ENCODE results near the gene TLX2.

The TLX2 gene

DNA sequence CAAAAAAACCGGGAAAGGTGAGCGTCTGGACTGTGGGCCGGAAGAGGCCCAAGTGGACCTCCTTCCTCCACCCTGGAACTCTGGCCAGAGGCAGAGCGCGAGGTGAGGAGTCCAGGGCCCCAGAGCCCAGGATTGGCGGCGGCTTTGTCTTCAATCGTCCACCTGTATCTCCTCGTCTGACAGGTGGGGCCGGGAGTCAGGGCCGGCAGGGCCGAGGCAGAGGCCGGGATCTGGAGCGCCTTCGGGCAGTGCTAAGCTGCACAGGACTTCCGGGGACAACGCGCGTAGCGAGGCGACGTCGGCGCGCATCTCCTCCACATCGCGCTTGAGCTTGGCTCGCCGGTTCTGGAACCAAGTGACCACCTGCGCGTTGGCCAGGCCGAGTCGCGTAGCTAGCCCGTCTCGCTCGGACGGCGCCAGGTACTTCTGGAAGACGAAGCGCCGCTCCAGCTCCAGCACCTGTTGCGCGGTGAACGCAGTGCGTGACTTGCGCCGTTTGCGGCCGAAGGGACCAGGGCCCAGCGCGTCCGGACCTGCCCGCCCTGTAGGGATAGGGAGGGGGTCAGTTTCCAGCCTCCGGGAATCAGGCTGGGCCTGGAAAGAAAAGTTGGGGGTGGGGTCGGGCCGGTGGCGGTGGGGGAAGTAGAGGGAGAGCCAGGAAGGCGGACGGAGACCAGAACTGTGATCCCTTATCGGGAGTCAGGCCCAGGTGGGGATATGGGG lies 16.3 kb upstream of the TLX2 start:
- no peak for DNase-seq

DNA sequence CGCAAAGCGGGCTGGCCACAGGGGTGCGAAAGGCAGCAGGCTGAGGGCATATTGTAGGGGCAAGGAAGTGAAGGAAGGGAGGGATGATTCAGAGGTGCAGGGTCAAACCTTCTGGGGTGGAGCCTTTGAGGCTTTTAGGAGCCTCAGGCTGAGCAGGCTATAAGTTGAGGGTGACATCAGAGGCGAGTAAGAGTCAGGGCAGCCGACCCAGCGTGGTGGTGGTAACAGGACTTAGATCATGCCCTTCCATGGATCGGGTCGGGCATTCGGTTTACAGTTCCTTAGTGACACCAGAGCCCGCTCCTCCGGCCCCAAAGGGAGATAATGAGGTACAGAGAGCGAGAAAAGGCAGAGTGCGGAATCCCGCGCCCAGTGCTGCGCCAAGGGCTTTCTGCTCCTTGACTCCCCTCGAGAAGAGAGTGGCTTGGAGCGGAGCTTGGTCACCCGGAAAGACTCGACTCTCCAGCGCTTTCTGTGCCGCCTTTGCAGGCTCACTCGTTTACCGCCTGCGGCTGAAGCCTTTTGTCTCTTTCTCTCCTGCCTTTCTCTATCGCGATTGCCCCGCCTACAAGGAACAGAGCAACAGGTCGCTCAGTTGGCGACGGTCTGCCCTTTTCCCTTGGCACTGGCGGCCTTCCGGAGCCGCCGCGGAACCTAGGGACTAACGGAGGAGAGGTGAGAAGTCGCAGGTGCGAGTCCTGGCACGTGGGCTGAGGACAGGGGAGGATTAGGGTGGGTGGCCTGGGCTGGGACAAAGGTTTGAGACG lies 15.6 kb upstream of the TLX2 start:
- DNase-seq: no peak

DNA sequence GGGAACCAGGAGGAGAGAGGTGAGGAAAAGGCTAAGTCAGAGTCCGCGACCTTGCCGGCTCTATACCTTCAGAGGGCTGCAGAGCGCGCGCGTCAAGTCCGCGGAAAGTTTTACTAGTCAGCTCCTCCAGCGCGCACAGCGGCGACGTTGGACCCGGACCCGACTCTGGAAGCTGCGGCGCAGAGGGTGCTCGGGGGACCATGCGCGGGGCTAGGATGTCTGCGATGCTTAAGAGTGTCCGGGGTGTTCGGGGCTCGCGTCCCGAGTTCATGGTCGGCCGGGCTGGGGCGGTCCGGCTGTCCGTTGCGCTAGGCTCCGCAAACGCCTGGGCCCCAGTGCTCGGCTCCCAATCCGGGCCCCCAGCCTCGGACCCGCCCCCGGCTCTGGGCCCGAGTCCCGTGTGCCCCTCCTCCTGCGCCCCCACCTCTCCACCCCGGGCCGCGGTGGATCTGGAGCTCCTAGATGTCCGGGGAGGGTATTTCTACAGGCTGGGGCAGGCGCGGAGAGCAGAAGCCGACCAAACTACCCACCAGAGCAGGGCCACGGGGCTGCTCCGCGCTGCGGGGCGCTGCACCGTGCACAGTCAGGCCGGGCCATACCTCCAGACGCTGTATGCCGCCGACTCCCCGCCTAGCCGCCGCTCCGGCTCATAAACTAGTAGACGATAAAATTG lies 14.8 kb upstream of the TLX2 start, which contains the start of gene LBX2:
TSS of gene LBX2 (minus strand) at position 337 of the 673 bp plus-strand sequence. CDS start at position 271, 66 bp downstream.
- DNase-seq: no peak

DNA sequence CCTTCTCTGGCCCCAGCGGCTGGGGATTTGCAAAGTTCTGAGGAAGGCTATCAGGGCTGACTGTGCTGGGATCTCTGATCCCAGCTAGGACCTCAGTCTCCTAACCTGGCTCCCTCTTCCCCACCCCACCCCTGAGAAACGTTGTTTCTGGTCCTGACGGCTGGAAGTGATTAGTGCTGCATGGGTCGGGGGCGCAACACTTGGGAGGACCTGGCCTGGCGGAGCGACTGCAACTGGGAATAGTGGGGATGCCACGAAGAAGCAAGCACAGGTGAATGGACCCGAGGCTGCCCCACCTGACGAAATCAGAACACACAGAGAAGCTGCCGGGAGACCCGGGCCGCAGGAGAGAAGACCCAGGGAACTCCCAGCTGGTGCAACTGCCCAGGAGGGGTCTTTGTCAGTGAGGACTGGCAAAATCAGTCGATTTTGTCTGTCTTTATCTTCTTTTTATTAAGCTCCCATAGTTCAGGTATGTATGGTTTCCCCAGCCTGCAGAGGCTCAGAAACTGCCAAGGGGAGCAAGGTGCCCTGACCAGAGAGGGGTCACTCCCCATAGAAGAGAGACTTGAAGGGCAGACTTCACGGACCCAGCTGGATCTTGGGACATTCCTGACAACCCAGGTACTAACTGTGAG lies 14.2 kb upstream of the TLX2 start:
- no peak for DNase-seq

DNA sequence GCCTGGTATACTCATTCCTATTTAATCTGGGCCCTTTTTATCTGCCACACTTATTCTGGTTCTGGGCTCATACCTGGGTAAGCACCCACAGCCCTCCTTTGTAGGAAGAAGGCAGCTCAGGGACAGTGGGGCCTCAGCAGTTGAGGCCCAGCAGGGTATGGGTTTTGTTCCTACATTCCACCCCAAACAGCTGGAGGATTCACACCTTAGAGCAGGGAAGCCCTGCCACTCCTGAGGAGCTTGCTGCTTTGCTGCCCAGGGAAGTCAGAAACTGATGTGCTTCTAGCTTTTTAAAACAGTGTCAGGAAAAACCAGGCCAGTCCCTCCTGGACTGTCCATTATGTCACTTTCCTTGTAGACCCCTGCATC lies 13.7 kb upstream of the TLX2 start:
- DNase-seq: no peak

DNA sequence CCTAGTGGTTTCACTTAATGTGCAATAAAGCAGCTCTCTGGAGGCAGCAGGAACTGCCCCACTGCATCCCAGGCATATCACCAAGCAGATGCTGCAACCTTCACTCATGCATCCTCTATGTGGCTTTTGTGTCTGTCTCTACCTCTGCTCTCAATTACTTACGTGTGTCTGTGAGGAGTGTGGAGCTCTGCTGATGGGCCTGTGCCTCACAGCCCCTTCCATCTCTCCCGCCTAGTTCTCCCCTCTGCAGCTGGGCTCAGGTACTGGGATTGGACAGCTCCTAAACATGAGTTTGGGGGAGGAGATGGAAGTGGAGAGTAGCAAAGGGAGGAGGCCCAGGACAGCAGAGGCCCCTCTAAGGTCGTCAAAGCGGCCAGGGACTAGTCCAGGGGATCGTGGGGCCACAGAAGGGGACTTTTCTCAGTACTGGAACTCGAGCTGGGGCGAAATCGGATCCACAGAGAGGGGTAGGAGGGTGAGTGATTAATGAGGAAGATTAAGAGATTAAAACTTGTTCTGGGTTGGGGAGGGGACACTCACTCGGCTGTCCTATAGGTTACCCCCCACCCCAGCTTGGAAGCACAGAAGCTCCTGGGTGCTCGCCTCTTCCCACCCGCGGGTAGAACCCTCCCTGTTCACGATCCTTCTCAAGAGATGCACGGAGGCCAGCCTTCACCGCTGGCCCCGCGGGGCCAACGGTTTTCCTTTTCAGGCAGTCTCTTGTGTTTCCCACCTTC lies 12.7 kb upstream of the TLX2 start:
- DNase-seq: no peak

DNA sequence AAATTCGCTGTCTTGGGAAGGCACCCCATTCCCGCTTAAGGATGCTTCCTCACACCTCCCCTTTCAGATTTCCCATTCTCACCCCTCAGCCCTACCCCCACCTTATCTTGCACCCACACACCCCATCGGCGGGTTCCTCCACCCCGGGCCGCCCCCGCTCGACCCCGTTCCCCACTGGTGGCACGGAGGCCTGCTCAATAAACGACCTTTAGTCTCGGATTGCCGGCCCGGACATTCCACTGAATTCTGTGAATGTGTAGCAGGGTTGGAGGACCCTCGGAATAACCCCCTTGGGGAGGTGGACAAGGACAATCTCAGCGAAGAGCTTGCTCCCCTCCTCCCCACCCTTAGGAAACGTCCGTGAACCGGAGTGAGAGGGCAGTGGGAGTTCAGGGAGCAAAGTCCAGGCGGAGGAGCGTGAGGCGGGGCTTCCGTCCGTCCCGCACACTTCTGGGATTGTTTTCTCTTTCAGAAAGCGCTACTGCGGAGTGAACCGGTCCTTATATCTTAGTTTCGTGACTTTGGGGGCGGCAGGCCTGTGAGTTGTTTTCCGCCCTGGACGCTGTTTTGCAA lies 12.0 kb upstream of the TLX2 start:
- DNase-seq: no peak

DNA sequence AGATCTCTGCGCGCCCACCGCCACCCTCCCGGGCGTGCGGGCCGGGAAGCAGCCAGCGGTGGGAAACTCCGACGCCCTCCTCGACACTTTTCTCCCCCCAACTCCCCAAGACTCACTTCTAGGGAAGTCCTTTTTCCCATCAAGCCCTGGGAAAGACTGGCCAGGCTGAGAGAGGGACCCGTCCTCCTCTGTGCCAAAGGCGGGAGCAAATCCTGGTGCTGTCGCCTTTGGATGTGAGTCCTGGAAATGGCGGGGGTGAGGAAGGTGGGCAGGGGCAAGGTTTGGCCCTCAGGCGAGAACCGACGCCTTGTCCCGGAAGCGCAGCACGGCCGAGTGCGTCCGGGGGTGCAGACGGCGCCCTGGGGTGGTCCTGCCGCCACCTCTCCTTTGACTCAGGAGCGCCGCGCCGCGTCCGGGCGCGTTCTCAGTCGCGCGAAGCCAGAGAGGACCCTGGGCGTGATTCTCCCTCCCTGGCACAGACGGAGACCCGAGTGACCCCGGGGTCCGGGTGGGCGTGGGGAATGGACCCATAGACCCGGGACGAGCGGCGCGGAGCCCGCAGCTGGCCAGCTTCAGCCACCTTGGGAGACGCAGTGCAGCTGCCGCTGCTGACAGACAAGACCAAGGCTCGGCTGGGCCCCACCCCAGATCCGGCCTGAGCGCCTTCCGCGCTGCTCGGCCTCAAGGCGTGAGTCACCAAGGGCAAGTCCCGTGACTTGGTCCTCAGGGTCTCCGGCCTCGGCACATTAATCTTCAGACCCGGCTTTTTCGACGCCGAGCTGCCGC lies 11.3 kb upstream of the TLX2 start:
- peak; percentile 84 for DNase-seq

DNA sequence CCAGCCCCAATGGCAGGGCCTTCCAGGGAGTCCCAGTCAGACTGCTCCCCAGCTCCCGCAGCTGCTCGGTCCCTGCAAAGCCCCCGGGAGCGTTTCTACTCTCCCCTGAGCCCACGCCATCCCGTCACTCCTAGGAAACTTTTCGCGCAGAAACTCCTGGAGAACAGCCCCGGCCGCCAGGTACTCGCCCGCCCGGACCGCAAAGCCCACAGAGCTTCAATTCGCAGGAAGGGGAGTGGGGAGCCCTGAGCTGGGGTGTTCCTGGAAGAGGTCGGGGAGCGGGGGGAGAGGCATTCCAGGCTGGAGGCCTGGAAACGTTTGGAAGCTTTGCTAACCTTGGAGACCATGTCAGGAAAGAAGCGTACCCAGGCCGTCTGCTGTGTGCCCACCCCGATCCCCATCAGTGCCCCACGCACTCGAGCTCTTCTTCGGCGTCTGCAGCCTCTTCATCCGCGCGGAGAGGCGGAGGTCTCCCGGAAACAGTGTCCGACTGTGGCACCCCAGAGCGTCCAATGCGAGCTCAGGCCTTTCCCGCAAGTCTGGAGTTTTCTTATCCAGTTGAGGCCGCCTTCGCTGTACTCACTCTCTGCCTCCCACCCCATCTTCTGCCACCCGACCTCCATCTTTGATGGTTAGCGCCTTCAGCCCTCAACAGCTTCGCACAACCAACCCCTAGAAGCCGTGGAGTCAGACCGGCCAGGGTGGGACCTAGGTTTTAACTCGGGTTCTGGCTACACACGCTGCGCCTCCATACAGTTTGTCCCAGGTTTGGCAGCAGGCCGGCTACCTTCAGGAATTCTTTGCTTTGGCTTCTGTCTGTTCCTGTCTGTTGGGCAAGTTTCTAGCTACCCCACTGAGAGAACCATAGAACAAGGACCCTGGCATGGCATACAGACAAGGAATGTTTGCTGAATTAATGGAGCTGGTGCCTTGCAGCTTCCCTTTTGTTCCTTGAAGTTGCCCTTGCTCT lies 10.5 kb upstream of the TLX2 start:
- DNase-seq: no peak

DNA sequence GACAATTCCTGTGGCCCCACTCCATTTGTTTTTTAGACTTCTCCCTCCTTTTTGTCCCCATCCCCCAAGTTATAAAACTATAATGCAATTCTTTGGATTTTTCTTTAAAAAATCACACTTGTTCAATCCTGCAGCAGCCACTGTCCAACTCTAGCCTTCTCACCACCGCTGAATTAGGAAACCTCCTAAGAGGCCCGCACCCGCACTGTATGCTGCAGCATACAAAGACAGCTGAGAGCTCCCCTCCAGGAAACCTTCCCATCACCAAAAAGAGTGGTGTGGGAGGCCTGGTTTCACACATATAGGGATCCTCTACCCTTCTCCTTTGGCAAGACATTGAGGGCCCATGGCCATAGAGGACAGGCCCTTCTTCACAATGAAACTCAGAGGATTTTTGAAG lies 9.7 kb upstream of the TLX2 start:
- DNase-seq: no peak

DNA sequence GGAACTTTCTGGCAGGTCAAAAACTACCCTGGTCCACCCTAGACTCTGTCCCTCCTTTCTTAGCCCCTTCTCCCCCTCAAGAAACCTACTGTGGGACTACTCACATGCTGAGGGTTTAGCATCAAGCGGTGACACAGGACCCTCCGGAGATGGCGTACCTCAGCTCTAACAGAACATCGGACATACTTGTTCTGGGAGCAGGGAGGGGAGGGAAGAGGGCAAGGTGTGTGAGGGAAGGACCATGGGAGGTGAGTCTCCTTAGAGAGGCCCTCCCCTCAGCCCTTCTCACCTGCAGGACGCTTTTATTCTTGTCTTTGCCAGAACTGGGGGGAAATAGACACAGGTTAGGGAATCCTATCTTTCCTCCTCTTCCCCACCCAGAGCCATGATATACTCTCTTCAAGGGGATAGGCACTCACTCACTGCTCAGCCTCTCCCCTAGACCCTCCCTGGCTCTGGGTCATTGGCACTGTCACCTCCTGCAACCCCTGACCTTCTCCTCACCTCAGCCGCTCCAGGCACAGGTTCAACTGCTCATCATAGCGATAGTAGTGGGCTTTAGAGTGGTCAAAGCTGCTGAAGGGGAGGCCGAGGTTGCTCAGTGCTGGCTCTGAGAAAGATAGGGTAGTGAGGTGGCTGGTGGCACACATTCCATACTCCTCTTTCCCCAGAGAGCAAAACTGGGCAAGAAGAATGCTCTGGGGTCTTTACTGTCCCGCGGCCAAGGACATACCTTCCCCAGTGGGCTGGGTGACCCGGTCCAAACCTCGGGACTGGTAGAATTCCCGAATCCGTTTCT lies 8.6 kb upstream of the TLX2 start:
- DNase-seq: no peak

DNA sequence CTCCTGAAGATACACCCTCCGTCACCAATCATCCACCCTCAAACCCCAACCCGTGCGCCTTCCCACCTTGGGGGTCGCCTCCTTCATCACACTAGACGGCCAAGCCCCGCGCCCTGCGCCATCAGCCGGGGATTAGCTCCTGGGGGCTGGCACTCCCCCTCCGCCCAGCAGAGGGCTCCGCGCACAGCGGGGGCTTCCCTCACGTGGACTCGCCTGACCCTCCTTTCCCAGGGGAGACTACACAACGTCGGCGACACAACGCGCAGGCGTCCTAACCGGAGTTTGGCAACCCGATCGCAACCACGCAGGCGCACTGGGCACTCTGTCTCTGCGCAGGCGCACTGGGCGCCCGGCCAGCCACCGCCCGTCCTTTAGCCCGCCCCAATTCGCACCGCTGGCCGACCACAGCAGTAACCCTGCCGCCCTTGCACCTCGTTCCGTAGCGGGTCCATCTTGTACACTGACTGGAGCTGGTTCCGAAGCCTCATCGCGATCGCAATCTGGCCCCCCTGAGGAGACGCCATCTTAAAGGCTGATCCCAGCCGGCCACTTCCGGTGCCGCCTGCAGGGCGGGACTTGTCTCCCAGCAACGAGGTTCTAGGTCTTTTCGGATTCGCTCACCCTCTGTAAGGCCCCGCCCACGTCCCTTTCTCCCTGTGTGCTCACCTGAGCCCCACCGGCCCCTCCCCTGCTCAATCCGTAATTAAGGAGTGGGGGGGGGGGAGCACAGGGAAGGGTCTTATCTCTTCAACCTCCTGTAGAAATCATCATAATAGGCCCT lies 6.9 kb upstream of the TLX2 start, which contains the start of gene PCGF1:
TSS of gene PCGF1 (minus strand) at position 551 of the 781 bp plus-strand sequence. CDS start at position 524, 27 bp downstream.
- DNase-seq: peak; percentile 99

DNA sequence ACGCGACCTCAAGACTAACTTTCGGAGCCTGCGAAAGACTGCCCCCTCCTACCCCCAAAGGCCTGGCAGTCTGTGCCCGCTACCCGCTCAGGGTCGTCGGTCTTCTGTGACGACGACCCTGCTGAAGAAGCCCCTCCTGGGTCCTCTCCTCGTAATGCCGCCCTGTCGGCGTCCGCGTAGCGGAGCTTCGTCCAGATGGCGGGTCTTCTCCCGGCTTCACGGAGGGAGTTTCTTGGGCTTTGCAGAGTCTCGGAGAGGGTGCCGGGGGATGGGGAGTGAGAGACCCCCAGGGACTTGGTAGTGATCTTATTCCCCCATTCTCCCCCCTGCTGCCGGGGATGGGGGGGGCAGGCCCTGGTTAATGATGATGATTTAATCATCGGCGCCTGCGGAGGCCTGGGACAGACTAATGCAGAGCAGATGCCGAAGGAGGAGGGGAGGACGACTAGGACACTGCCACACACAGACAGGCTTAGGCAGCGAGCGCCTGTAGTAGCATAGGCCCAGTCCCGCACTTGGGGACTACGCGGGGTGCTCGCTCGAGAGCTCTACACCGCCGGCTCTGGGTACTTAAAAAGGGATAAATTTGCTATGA lies 6.2 kb upstream of the TLX2 start:
- no peak for DNase-seq

DNA sequence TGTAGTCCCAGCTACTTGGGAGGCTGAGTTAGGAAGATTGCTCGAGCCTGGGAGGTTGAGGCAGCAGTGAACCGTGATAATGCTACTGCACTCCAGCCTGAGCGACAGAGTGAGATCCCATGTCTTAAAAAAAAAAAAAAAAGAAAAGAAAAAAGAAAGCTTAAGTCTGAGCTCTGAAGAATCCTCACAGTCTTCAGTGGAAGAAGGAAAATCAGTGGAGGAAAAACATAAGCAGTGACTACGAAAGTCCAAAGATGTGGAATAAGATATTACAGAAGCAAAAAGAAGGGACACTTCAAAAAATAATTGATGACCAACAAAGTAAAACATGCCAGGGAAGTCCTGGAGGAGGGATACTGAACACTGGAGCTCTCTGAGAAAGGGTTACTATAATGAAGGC lies 4.0 kb upstream of the TLX2 start:
- DNase-seq: no peak

DNA sequence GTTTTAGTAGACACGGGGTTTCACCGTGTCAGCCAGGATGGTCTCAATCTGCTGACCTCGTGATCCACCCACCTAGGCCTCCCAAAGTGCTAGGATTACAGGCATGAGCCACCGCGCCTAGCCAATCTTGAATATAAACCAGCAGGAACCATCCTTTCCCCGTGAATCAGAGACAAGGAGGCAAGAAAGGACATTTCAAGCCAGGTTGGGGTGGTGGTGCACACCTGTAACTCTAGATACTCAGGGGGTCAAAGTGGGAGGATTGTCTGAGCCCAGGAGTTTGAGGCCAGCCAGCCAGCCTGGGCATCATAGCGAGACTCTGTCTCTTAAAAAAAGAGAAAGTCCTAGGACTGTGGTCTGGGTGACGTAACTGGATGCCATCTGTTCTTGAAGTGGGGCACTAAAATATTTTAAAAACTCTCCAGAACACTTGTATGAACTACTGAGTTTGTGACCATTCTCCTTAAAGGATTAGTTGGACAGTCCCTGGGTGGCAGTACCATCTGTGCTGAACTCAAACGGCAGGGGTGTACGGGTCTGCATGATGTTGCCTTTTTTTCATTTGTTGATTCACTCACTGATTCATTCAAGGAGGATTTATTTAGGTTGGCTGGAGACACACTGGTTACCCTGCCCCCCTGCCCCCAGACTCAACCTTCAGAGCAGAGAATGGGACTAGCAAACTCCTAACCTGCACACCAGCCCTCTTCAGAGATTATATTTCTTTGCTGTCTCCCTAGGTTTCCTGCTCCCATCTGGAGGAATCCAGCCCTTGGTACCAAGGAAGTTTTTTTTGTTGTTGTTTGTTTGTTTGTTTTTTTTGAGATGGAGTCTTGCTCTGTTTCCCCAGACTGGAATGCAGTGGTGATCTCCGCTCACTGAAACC lies 2.9 kb upstream of the TLX2 start:
- DNase-seq: no peak

DNA sequence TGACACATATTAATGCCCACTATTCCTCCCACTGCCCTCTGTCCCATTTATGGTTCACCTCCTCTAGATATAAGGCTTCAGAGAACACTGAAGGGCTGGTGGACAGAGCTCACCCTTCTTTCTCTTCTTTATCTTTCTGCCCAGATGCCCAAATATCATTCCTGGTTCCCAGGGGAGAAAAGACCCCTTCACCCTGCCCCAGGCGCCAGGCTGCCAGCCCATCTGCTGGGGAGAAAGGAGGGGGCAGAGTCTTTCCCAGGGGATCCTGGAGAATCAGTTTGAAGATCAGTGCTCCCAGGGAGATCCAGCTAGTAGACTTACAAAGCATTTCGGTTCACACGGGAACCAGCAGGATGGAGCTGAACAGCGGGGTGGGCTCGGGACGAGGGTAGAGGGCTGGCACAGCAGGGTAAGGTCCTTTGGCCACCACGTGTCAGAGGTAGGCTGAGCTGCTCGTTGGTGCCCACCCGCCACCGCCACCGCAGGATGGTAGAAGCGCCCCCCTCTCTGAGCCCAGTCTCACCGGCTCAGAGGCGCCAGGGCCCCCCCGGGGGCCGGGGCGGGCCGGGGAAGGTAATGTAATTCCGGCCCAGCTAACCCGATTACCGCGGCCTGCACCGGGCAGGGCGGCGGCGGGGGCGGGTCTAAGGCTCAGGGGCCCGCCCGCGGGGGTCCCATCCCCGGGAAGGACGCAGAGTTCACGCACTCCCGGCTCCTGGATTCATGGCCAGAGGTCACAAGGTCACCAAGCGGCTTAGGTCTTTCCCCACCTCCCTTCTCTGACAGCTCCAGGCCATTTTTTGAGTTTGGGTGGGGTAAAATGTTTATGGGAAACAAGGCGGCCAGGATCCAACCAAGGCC lies 1.3 kb upstream of the TLX2 start:
- DNase-seq: no peak
